CD4-positive, alpha-beta T cell treated with Interferon gamma for 1 hour (primary cell): ENCODE measurements around the gene NEK7.

Source experiments
- DNase-seq: peaks from one replicate; pipeline ENCODE4 v3.0.0-alpha.2; 2020

Gene NEK7

DNA sequence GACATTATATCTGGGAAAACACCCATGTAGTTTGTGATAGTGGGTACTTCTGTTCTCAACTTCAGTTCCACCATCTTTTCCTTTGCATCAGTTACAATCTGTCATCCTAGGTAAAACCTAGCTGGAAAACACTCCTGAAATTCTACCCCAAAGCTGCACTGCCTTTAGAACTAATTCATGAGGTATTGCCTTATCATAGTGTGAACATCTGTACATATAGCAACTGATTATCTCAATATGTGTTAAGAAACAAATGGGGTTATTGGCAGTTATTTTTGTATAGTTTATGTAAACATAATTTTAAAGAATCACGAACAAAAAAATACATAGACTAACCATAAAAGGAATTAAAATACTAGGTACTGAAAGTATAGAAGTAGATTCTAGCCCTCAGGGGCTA lies 6.4 kb upstream of the NEK7 start:
- DNase-seq, result no peak

- no peak for DNase-seq
These were observed 5.1 kb upstream of the NEK7 start for GRCh38 chr1:198151688-198152087.

- DNase-seq, result no peak
These were observed 3.7 kb upstream of the NEK7 start for GRCh38 chr1:198153103-198153502.

DNA sequence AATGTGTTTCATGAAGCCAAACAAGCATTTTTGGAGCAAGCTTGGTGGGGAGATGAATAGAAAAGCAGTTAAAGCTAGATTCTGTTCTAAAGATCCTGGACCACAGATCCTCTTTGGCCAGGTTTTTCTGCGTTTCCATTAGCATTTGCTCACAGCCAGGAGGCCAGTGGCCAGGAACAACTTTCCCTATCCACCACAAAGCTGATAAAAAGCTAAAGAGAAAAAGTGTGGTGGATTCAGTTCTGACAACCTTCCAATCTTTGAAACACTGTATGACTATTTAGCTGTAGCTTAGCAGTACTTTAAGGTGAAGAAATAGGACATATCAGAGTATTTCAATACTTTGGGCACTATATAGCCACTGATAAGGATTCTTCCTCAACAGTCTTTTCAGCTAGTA lies 3.0 kb upstream of the NEK7 start:
- no peak for DNase-seq

- no peak for DNase-seq
These were observed 1.5 kb upstream of the NEK7 start for GRCh38 chr1:198155253-198155652.

DNA sequence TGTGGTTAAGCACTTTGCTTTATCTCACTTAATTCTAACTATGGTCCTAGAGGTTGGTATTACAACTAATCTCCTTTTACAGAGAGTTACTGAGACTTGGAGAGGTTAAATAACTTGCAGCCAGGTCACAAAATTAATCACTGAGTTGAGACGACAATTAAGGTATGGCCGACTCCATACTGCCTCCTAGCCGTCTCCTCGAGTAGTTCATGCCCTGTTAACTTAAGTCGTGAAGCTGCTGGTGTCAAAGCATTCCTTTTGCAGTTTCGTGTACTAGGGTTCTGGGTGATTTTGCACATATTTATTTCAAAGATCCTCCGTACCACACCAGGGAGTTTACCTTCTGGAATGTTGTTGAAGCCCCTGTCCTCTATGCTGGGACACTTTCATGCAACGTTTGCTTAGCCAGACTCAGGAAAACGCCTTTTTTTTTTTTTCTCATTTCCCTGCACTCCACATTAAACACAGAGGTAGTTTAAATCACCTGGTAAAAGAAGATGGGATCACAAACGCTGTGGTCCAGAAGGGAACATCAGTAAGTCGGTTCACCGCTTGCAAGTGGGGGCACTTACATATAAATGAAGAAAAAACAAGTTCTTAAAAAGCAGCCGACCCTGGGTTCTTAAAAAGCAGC lies 570 bp upstream of the NEK7 start:
- peak; percentile 66 for DNase-seq

DNA sequence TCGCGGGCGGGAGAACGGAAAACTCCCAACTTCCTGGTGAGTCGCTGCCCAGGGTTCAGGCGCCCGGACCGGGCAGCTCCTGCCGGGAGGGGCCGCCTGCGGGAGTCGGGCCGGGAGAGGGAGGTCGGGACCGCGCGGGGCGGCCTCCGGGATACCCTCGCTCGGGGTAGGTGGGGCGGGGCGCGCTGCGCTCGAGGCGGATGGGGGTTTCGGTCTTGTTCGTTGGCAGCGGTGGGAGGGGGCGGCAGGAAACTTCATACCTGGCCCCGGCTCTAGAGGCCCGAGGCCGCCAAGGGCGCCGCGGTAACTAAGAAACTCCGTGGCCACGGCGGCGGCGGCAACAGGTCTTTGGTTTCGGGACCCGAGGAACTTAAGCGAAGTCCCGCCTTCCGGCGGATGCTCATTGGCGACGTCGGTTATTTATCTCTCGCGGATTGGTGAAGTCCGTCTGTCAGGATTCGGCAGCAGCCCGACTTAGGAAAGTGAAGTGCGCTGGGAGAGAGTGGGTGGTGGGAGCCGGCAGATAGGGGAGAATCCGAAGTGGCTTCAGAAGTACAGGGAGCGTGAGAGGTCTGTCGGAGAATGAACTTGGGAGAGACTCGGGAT lies 546 bp downstream of the NEK7 start:
- DNase-seq, result peak; percentile 81

DNA sequence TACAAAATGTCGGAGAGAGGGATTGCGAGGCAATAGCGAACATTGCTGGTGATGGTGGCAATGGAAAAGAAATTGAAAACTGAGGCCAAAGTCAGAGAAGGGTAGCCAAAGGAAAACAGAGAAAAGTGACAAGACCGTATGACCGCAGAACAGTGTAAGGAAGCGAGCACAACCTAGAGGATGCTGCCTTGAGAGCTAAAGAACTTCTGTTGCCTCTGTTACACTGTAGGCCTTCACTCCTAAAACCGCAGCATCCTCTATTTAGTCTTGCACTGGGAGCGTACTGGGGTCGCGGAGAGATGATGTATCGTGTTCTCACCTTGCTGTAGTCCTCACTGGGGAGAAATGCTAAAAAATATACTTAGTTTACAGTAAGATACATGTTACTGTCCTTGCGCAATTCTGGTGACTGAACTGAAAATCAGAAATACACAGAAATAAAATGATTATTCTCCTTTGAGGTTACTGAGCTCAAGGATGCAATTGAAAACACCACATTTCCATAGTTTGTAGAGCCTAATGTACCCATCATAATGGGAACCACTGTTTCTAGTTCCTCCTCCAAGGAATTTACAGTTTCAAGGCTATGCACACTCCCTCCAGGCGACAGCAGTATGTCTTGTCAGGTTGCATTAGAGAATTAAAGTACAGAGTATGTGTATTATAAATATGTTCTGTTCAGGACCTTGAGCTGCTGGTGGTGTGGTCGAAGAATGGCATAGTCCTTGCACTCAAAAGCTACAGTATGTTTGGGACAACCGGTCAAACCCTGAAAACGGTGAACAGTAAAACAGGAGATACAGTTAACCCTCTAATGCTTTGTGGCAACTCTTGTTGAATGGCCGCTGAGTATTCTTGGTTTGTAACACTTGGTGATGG lies 1.3 kb downstream of the NEK7 start:
- DNase-seq, result no peak

GRCh38 chr1:198158735-198159589 lies 2.2 kb downstream of the NEK7 start:
- DNase-seq, result peak; percentile 80

DNA sequence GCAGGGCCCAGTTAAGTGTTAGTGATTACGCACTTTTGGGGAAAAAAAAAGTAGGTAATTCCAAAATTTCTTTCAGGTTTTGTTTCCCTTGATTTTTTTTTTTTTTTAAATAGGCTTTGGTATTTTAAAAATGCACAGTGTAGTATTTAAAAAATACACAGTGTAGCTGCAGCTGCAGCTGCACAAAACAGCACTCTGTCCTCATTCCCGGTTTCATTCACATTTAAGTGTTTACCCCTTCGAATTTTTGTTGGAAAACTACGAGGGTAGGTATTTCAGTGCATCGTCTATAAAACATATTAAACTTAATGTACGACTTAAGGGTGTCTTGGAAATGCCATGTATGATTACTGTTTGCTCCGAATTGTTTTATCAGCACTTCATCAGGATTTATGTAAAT lies 3.4 kb downstream of the NEK7 start:
- DNase-seq, result no peak

DNA sequence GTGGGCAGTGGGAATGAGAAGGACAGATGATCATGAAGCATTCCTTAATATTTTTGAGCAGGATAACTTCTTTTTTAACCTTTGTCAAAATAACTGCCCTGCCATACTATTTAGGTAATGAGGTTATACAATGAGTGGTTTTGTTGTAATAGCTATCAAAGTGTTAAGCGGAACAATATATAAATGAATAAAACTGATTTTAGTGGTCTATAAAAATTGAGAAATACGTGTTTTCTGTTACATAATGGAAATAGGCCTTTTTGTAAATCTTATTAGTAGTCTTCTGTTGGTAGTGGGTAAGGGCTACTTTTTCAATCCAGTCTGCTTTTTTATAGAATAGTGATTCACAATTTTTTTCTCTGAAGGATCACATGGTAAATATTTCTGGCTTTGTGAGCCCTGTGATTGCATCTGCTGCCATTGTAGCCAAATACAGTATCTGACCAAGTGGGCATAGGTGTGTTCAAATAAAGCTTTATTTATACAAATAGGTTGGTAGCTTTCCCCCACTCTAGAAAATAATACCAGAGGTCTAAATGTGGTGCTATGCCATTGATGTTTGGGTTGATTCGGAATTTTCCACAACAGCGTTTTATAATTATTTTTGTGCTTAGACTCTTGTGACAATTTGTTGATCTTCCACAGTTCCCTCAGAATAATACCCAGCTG lies 4.3 kb downstream of the NEK7 start:
- no peak for DNase-seq

GRCh38 chr1:198161718-198162090 lies 4.9 kb downstream of the NEK7 start:
- no peak for DNase-seq

DNA sequence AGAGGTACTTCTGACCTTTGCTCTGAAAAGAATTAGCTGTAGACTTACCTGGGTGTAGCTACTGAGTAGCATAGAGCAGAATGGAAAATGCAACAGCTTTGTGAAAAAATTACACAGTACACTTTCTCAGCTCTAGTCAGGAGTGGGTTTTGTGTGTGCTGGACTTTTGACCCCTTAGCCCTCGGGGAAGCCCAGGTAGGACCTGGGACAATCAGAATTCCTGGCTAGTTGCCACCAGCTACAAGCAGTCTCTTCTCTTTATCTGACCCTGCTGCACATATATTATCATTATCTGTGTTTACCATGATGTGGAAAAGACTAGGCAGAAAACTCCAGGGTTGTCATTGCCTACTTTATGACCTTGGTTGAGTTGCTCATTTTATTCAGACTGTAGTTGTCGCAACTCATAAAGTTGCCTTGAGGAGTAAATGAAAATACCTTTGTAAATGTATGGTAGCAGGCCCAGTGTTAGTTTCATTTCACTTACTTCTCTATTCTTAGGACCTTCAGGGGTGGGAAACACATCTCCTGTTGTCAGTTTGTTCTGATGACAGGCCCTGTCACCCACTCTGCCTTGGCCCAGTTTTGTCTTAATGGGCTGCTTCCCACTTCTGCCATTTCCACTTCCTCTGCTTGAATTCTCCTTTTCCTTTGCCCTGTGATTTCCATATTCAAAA lies 5.4 kb downstream of the NEK7 start:
- peak; percentile 15 for DNase-seq

DNA sequence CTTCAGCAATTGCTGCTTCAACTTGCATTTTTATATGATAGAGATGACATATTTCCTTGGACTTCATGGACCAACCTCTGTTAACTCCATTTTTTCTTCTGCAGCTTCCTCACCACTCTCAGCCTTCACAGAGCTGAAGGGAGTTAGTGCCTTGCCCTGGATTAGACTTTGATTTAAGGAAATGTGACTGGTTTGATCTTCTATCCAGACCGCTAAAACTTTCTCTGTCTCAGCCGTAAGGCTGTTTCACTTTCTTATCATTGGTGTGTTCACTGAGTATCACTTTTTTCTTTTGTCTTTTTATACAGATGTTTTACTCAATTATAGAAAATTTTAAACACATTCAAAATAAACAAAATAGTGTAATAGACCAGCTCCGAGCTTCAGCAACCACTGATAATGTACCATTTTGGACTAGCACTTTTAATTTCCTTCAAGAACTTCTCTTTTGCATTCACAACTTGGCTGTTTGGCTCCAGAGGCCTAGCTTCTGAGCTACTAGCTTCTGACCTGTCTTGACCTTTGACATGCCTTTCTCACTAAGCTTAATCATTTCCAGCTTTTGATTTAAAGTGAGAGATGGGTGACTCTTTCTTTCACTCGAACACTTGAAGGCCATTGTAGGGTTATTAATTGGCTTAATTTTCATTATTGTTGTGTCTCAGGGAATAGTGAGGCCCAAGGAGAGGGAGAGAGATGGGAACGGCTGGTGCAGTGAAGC lies 9.3 kb downstream of the NEK7 start:
- no peak for DNase-seq

- no peak for DNase-seq
These were observed 10.1 kb downstream of the NEK7 start for GRCh38 chr1:198166900-198167299.

GRCh38 chr1:198167436-198167934 lies 10.7 kb downstream of the NEK7 start:
- no peak for DNase-seq

DNA sequence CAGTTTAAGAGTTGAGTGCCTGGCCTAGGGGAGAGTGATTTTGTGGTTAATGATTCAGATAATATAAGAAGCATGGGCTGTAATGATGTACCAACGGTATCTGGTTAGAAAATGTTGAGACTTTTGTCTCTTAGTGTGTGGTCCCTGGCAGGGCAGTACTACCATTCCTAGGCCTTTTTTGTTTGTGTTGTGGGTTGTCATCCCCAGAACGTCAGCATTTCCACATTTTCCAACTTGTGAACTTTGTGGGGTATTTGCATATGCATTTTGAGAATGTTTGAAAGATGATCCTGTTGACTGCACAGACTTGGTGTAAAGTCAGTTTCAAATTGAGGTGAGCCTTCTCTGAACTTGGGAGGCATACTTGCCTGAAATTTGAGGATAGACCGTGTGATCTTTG lies 11.4 kb downstream of the NEK7 start:
- no peak for DNase-seq

DNA sequence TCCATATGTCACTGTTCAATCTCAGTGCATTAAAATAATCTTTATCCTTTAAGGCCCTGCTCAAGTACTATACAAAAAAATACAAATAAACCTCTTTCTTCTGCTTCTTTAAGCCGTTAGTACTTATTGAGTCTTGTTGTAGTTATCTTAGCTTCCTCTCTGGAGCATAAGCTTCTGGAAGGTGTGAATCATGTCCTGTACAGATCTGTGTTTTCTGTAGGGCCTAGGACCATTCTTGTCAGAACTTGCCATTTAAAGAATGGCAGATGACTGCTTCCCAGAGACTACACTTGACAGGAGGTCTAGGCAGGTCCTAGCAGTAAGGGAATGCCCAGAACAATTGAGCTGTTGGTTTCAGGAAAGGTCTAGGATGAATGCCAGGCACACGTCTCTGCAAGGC lies 12.9 kb downstream of the NEK7 start:
- no peak for DNase-seq

DNA sequence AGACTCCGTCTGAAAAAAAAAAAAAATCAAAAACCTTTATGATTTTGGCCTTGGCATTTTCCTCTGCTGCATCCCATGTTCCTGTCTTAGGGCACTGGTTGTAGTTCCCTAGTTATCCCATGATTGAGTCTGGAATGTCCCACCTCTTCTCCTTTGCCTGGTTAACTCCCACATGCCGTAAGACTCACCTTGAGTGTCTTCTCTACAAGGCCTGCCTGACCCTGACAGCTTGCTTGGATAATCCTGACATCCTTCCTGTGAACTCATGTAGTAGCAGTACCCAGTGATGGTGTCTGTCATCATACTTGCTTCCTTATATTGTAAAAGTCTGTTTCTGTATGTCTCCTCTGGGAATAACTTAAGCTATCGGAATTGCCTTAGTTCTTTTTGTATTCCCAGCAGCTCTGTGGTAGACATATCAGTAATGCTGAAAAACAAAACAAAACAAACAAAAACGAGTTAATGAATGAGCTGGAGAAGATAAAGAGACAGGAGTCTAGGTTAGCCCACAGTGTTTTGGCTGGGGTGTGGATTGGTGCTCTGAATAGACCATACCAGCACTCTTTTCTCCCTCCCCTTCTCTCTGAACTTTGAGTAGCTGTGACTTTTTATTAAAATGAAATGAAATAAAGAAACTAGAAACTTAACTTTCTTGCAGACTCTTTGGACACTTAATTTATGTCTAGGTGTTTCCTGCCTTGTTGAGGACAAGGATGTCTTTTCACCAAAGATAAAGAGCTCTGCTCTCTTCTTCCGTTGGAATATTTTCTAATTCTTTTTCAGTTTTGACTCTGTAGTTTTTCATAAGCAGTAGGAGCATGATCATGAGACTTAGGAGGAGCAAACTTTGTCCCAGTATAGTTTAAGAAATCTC lies 15.1 kb downstream of the NEK7 start:
- DNase-seq, result no peak

- no peak for DNase-seq
These were observed 17.0 kb downstream of the NEK7 start for GRCh38 chr1:198173832-198174231.
